Progenitor cell of endocrine pancreas (in vitro differentiated cells): ENCODE measurements around the gene NCEH1. TPM values are rescaled to one million over a fixed set of nuclear protein-coding genes. Genes with fewer than 3 reads are reported as not detected.

Source experiments
- DNase-seq: peaks from one replicate; pipeline ENCODE4 v3.0.0; 2021; ENCODE audit warnings: low spot score; ENCODE audit not compliant: unreplicated experiment
- H3K27ac Mint-ChIP-seq: 2 replicates; pipeline ENCODE4 v1.8.0; 2021; ENCODE audit warnings: mild to moderate bottlenecking, moderate library complexity, mixed read lengths
- H3K27me3 Mint-ChIP-seq: 2 replicates; pipeline ENCODE4 v1.8.0; 2021; ENCODE audit warnings: mixed read lengths
- H3K36me3 Mint-ChIP-seq: 2 replicates; pipeline ENCODE4 v1.8.0; 2022; ENCODE audit warnings: mixed read lengths; ENCODE audit not compliant: insufficient read depth
- H3K4me1 Mint-ChIP-seq: 2 replicates; pipeline ENCODE4 v1.8.0; 2021; ENCODE audit warnings: low read depth, mixed read lengths
- H3K4me3 Mint-ChIP-seq: 2 replicates; pipeline ENCODE4 v1.8.0; 2021; ENCODE audit warnings: low read depth, mild to moderate bottlenecking, moderate library complexity, mixed read lengths
- H3K9me3 Mint-ChIP-seq: 2 replicates; pipeline ENCODE4 v1.8.0; 2021; ENCODE audit warnings: low read depth, mixed read lengths
- total RNA-seq: library from RNA; stranded (reverse); gene quantifications from 2 replicates; pipeline ENCODE4 v1.2.1, GENCODE V29; 2021
- TF ChIP-seq, protein P1 (sequence below): fragments of 200-600 bp; sonication (generic); IDR thresholded peaks from one replicate; pipeline ENCODE4 v1.5.0; 2021; ENCODE audit warnings: antibody characterized with exemption, mild to moderate bottlenecking; ENCODE audit not compliant: unreplicated experiment

The NCEH1 gene
- total RNA-seq, 1 donor from 2014 or later: 2.5 TPM

DNA sequence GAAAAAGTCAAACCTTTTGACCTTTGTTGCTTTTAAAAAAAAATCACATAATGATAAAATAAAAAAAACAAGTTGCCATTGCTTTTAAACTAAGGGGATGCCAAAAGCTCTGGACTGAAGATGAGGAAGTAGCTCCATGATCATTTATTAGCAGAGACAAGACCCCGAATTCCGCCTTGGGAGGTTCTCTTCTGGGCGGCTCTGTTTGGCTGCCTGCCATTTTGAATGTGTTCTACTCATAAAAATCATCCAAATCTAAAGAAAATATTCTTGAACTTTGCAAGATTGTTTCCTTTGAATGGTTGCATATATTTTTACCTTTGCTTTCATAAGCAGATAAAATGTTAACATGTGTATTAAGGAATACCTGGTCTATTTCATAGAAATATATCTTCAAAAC lies 63.8 kb downstream of the NCEH1 start:
- H3K4me1 Mint-ChIP-seq: no peaks in the 10 kb centered on the region
- no peak for DNase-seq
- no peak overlapping the region for H3K4me3 Mint-ChIP-seq
- no peaks in the 10 kb centered on the region for H3K27me3 Mint-ChIP-seq
- no peaks in the 10 kb centered on the region for H3K36me3 Mint-ChIP-seq
- H3K27ac Mint-ChIP-seq: no peak overlapping the region
- no peaks in the 10 kb centered on the region for H3K9me3 Mint-ChIP-seq
- TF ChIP-seq, protein P1, sequence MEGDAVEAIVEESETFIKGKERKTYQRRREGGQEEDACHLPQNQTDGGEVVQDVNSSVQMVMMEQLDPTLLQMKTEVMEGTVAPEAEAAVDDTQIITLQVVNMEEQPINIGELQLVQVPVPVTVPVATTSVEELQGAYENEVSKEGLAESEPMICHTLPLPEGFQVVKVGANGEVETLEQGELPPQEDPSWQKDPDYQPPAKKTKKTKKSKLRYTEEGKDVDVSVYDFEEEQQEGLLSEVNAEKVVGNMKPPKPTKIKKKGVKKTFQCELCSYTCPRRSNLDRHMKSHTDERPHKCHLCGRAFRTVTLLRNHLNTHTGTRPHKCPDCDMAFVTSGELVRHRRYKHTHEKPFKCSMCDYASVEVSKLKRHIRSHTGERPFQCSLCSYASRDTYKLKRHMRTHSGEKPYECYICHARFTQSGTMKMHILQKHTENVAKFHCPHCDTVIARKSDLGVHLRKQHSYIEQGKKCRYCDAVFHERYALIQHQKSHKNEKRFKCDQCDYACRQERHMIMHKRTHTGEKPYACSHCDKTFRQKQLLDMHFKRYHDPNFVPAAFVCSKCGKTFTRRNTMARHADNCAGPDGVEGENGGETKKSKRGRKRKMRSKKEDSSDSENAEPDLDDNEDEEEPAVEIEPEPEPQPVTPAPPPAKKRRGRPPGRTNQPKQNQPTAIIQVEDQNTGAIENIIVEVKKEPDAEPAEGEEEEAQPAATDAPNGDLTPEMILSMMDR: no peak

- TF ChIP-seq, protein P1: no peak
- H3K27me3 Mint-ChIP-seq: no peaks in the 10 kb centered on the region
- H3K36me3 Mint-ChIP-seq: no peaks in the 10 kb centered on the region
- no peak overlapping the region for H3K27ac Mint-ChIP-seq
- no peak overlapping the region for H3K4me3 Mint-ChIP-seq
- no peaks in the 10 kb centered on the region for H3K4me1 Mint-ChIP-seq
- no peak for DNase-seq
- H3K9me3 Mint-ChIP-seq: no peaks in the 10 kb centered on the region
Observed at GRCh38 chr3:172646439-172647015, 64.3 kb downstream of the NCEH1 start.

DNA sequence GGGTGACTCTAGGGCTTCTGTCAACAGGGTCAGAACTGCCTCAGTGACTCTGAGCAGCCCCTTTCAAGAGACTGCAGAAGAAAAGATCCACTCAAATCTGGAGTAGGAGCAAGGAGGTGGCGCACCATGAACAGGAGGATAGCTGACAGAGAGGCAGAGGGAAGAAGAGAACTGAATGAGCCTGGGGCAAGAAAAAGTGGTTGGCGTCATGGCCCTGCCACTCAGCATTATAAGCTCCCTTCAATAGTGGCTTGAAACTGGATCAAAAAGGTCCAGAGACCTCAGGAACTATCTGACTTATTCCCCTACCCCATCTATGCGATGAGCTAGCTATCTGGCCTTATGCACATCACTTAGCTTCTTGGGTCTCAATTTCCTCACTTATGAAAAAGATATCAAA lies 66.6 kb downstream of the NCEH1 start:
- Mint-ChIP-seq H3K4me1 (no peaks in the 10 kb centered on the region), H3K27me3 (no peaks in the 10 kb centered on the region), H3K9me3 (no peaks in the 10 kb centered on the region), H3K36me3 (no peaks in the 10 kb centered on the region), H3K27ac (no peak overlapping the region), H3K4me3 (no peak overlapping the region)
- TF ChIP-seq, protein P1: no peak
- no peak for DNase-seq

GRCh38 chr3:172643506-172644179 lies 67.2 kb downstream of the NCEH1 start:
- TF ChIP-seq, protein P1: no peak
- Mint-ChIP-seq H3K9me3 (no peaks in the 10 kb centered on the region), H3K27me3 (no peaks in the 10 kb centered on the region), H3K27ac (no peak overlapping the region), H3K4me1 (no peaks in the 10 kb centered on the region), H3K4me3 (no peak overlapping the region), H3K36me3 (no peaks in the 10 kb centered on the region)
- DNase-seq: no peak

- H3K4me3 Mint-ChIP-seq: no peak overlapping the region
- H3K9me3 Mint-ChIP-seq: no peaks in the 10 kb centered on the region
- no peaks in the 10 kb centered on the region for H3K36me3 Mint-ChIP-seq
- H3K27me3 Mint-ChIP-seq: no peaks in the 10 kb centered on the region
- no peaks in the 10 kb centered on the region for H3K4me1 Mint-ChIP-seq
- no peak for DNase-seq
- no peak overlapping the region for H3K27ac Mint-ChIP-seq
- TF ChIP-seq, protein P1: no peak
Observed at GRCh38 chr3:172641291-172641690, 69.6 kb downstream of the NCEH1 start.
